ENCODE results near the gene FBXO17. TPM values are rescaled to one million over a fixed set of nuclear protein-coding genes. Genes with fewer than 3 reads are reported as not detected.

Gene FBXO17
- total RNA-seq, 2 experiments from 2014 or later = not detected

GRCh38 chr19:38894968-38895367 is 80.6 kb downstream of the FBXO17 start:
- no peak for DNase-seq
- H3K27me3 Mint-ChIP-seq = no peaks in the 10 kb centered on the region
- ChIA-PET POLR2A (no interaction called here), CTCF (interaction anchor here (0.9 kb wide), 1 partner anchor 36 kb away, joined by 3 read pairs; the partner anchor contains the start of gene MRPS12)
- no peaks in the 10 kb centered on the region for H3K36me3 Mint-ChIP-seq
- H3K4me3 Mint-ChIP-seq = no peak overlapping the region
- peaks cover 13% of the 10 kb centered on the region for H3K4me1 Mint-ChIP-seq (ENCODE audit: low read depth)
- intact Hi-C loops (cut with micrococcal nuclease) = no loop called here
- no peak overlapping the region for H3K27ac Mint-ChIP-seq
- no peaks in the 10 kb centered on the region for H3K9me3 Mint-ChIP-seq

- no peak for DNase-seq
- Mint-ChIP-seq H3K9me3 (no peaks in the 10 kb centered on the region), H3K36me3 (no peaks in the 10 kb centered on the region), H3K4me3 (no peak overlapping the region), H3K4me1 (ENCODE audit: low read depth) (peaks cover 7% of the 10 kb centered on the region), H3K27me3 (no peaks in the 10 kb centered on the region), H3K27ac (no peak overlapping the region)
- CTCF ChIA-PET = interaction anchor here (1.3 kb wide), 1 partner anchor 23 kb away, joined by 3 read pairs; no protein-coding TSS in a partner anchor
- POLR2A ChIA-PET = no interaction called here
- intact Hi-C loops (cut with micrococcal nuclease) = no loop called here
These were observed 82.2 kb downstream of the FBXO17 start for GRCh38 chr19:38893341-38893771.

GRCh38 chr19:38892841-38893240 is 82.7 kb downstream of the FBXO17 start:
- CTCF ChIA-PET = interaction anchor here (1.3 kb wide), 1 partner anchor 22 kb away, joined by 3 read pairs; no protein-coding TSS in a partner anchor
- POLR2A ChIA-PET = no interaction called here
- no peak overlapping the region for H3K27ac Mint-ChIP-seq
- no peak for DNase-seq
- no peaks in the 10 kb centered on the region for H3K9me3 Mint-ChIP-seq
- intact Hi-C loops (cut with micrococcal nuclease) = no loop called here
- no peaks in the 10 kb centered on the region for H3K36me3 Mint-ChIP-seq
- H3K4me3 Mint-ChIP-seq = no peak overlapping the region
- H3K27me3 Mint-ChIP-seq = no peaks in the 10 kb centered on the region
- H3K4me1 Mint-ChIP-seq (ENCODE audit: low read depth) = peaks cover 3% of the 10 kb centered on the region

- Mint-ChIP-seq H3K27me3 (no peaks in the 10 kb centered on the region), H3K27ac (no peak overlapping the region), H3K4me3 (no peak overlapping the region), H3K36me3 (no peaks in the 10 kb centered on the region), H3K9me3 (no peaks in the 10 kb centered on the region), H3K4me1 (ENCODE audit: low read depth) (peaks cover 3% of the 10 kb centered on the region)
- intact Hi-C loops (cut with micrococcal nuclease) = no loop called here
- no peak for DNase-seq
- POLR2A ChIA-PET = no interaction called here
- CTCF ChIA-PET = no interaction called here
These were observed 83.8 kb downstream of the FBXO17 start for GRCh38 chr19:38891771-38892170.

Other genes starting within 250 kb of the FBXO17 start
- 1 to 10 TPM; 7.1 to 9.0 TPM for gene CAPN12, start 231.3 kb downstream of the FBXO17 start, total RNA-seq
- gene LGALS7, start 202.2 kb downstream of the FBXO17 start, total RNA-seq = not detected
- gene LGALS7B, start 186.5 kb downstream of the FBXO17 start, total RNA-seq = not detected
- under 1 TPM; 0.33 to 0.70 TPM for gene LGALS4, start 162.8 kb downstream of the FBXO17 start, total RNA-seq
- 100 to 1,000 TPM; 152 to 155 TPM for gene ECH1, start 143.9 kb downstream of the FBXO17 start, total RNA-seq
- gene HNRNPL, start 125.8 kb downstream of the FBXO17 start, total RNA-seq = 100 to 1,000 TPM; 646 to 671 TPM
- 10 to 100 TPM; 92.6 to 100.0 TPM for gene RINL, start 97.5 kb downstream of the FBXO17 start, total RNA-seq
- gene SIRT2, start 76.1 kb downstream of the FBXO17 start, total RNA-seq = 10 to 100 TPM; 23.5 to 24.6 TPM
- gene NFKBIB, start 75.8 kb downstream of the FBXO17 start, total RNA-seq = 10 to 100 TPM; 49.6 to 53.4 TPM
- under 1 TPM; 0.33 to 0.36 TPM for gene CCER2, start 63.6 kb downstream of the FBXO17 start, total RNA-seq
- gene SARS2, start 45.0 kb downstream of the FBXO17 start, total RNA-seq = 10 to 100 TPM; 33.7 to 39.6 TPM
- gene MRPS12, start 44.8 kb downstream of the FBXO17 start, total RNA-seq = 10 to 100 TPM; 67.3 to 67.6 TPM
- gene FBXO27, start 56.8 kb upstream of the FBXO17 start, total RNA-seq = 1 to 10 TPM; 2.2 to 2.4 TPM
- under 1 TPM; 0.15 to 0.31 TPM for gene ACP7, start 108.6 kb upstream of the FBXO17 start, total RNA-seq
- gene PAK4, start 150.0 kb upstream of the FBXO17 start, total RNA-seq = 10 to 100 TPM; 16.3 to 17.8 TPM
- not detected for gene NCCRP1, start 221.2 kb upstream of the FBXO17 start, total RNA-seq
- not detected for gene SYCN, start 228.5 kb upstream of the FBXO17 start, total RNA-seq